Fibroblast of upper back skin (primary cell): ENCODE results near the gene PRKRIP1.
A peak's percentile ranks its signal among the peaks of the same experiment; 100 is the strongest.
"Not testable (repeated sequence)": the region's sequence is repeated elsewhere in the genome, so short reads cannot be mapped to it uniquely, and the experiment has no call there.

Experiments used
- DNase-seq: peaks from one replicate; pipeline ENCODE4 v3.0.0-alpha.2; 2013

The PRKRIP1 gene, protein sequence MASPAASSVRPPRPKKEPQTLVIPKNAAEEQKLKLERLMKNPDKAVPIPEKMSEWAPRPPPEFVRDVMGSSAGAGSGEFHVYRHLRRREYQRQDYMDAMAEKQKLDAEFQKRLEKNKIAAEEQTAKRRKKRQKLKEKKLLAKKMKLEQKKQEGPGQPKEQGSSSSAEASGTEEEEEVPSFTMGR

DNA sequence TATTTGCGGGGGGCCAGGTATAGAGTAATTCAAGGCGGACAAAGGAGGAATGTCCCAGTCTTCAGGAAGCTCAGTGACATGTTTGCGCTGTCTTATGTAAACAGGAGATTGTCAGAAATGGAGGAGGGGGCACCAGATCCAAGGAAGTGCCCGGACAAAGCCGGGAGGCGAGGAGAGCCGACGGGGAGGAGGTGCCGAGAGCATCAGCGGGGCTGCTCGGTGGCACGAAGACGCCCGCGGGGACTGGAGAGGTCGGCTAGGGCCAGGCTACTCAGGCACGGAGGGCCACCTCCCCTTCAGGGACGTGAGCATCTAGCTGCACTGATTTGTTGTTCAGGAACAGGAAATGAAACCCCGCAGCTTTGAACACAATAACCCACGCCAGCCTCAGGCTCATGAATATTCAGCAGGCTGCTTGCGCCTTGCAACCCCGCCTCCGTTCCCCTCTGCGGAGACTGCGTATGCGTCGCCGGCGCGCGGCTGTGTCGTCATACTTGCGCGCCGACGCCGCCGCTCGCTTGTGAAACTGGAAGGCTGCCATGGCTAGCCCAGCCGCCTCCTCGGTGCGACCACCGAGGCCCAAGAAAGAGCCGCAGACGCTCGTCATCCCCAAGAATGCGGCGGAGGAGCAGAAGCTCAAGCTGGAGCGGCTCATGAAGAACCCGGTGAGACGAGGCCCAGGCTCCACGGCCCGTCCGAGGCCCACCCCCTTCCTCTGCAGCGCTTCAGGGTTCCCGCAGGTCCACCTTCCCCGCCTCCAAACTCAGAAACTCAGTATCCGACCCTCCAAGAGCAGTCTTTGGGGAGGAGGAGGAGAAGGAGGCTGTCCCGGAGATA is at the start of gene PRKRIP1:
TSS of gene PRKRIP1 (plus strand) at position 491 of the 837 bp plus-strand sequence. CDS start at position 540, 49 bp downstream.
- peak; percentile 87 for DNase-seq

DNA sequence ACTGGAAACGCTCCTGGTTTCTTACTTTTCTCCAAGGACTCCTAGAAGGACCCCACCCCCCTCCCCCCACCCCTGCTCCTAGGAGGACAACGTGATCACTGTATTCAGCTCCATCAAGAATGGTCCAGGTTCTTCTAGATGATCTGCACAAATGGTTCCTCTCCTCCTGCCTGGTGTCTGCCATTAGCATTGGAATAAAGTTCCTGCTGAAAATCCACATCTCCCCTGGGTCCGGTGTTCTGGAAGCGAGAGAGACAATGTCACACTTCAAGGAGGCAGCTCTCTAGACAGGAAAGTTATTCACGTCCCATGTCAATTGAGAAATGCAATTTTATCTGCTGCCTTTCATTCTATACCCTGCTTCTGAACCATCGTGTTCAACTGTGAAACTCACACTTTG is 49.2 kb upstream of the PRKRIP1 start:
- not testable (repeated sequence) for DNase-seq

DNA sequence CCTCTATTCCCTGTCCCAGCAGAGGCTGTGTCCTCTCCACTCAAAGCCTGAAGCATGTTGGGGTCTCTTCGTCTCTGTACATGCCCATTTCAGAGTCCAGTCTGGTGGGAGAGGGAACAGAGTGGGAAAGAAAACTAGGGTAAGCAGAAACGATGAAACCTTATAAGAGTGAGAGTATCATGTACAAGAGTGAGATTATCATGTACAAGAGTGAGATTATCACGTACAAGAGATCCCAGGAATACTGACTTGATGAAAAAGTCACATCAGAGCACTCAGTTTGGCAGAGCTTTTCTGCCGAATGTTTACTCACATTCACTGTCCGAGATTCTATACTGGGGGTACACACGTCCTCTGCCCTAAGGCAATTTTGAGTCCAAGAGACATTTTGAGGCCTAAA is 39.8 kb upstream of the PRKRIP1 start, which contains the start of gene SPDYE6:
TSS of gene SPDYE6 (minus strand) at position 101 of the 400 bp plus-strand sequence. CDS start 421 bp downstream, outside the sequence.
- DNase-seq, result not testable (repeated sequence)

DNA sequence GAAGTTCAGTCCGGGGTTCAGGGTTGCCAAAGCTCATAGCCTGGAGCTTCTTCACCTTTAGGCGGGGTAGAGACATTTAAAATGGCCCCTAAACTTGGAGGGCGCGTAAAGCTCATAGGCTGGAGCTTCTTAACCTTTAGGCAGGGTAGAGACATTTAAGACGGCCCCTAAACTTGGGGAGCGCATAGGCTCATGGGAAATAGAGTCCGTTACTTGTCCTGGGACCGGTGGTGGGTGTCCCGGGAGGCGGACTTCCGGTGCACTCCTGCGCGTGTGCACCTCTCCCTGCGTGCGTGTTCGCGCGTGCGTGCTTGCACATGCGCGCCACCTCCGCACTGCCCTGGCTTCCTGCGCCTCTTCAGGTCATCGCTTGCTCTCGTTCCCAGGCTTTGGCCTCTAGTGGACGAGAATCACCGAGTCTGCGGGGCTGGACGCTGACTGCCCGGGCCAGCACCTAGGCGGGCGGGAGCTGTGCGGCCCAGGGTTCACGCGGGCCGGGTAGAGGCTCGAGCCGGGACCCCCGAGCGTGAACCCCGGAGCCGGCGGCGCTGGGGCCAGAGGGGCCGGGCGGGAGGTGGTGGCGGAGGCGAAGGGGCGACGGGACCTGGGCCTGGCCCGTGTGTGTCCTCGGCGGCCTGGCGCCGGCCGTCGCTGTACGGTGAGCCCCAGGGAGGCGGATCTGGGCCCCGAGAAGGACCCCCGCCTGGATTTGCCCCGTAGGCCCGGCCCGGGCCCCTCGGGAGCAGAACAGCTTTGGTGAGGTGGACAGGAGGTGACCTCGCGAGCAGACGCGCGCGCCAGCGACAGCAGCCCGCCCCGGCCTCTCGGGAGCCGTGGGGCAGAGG is 32.4 kb upstream of the PRKRIP1 start:
- DNase-seq, result peak; percentile 99

DNA sequence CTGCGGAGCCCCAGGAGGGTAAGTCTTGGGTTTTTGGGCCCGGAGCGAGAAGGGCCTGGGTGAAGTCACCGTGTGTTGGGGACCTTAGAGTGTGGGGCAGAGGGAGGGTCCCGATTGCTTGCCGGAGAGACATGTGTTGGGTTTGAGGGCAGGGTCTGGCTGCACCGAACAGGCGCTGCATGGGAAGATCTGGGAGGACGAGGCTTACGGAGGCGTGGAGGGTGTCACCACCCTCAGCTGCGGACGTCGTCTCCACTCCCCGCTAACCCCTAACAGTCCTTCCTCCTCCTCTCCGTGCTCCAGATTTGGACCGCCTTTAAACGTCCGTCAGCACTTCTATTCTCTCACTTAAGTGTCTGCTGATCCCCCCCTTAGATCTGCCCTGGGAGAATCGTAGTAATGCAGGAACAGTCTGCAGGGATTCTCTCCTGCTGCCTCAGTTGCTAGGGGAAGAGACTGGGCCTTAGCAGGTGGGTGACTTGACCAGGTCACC is 31.7 kb upstream of the PRKRIP1 start:
- DNase-seq, result not testable (repeated sequence)

DNA sequence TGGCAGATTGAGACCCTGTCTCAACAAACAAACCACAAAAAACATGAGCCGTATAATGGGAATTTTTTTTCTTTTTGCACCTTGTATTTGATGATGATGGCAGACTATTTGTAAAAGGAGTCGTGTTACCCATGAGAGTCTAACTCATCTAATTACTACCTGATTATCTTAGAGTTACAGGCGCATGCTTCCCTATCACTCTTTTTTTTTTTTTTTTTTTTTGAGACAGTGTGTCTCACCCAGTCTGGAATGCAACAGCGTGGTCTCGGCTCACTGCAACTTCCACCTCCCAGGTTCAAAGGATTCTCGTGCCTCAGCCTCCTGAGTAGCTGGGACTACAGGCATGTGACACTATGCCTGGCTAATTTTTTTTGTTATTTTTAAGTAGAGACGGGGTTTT is 30.8 kb upstream of the PRKRIP1 start:
- not testable (repeated sequence) for DNase-seq

DNA sequence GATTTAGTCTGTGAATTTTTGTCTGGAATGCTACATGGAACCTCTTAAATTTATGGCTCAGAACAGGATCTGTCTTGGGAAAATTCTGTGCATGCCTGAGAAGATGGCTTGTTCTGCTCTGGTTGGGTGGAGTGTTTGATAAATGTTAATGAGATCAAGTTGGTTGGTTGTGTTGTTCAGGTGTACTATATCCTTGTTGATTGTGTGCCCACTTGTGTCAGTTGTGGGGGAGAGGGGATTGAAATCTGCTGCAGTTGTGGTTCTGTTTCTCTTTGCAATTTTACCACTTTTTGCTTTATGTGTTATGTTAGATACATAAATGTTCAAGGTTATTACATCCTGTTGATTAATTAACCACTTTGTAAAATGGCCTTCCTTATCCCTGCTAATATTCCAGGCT is 26.1 kb upstream of the PRKRIP1 start:
- not testable (repeated sequence) for DNase-seq

DNA sequence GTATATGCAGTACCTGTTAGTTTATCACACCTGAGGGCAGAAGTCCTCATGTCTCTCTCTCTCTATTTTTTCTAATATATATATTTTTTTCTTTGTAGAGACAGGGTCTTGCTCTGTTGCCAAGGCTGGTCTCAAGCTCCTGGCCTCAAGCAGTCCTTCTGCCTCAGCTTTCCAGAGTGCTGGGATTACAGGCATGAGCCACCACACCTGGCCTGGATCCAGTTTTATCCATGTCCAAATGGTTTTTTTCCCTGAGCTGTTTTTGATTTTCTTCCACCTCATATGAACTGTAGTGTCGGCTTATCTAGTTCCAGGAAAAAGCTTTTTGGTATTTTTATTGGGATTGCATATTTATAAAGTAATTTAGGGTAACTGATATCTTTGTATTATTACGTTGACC is 23.4 kb upstream of the PRKRIP1 start:
- DNase-seq, result not testable (repeated sequence)

DNA sequence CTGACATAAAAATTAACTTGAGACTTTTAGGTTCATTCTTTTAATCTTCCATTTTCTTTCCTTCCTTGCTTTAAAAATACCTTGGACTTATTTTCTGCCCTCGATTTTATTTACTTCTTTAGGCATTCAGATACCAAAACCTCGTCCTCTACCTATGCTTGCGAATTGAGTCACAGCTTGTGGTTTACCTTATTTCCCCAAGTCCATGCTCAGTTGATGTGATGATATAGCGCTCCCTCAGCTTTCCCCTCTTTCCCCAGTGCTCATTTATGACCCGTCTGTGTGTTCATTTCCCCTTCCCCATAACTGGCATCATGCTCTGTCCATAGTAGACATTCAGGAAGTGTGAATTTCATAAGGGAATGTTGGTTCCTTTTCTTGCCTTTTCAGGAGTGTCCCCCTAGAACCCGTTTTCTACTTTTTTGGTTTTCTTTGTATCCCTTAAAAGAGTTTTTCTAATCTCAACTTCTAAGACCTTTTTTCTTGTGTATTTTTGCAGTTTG is 19.1 kb upstream of the PRKRIP1 start:
- no peak for DNase-seq

DNA sequence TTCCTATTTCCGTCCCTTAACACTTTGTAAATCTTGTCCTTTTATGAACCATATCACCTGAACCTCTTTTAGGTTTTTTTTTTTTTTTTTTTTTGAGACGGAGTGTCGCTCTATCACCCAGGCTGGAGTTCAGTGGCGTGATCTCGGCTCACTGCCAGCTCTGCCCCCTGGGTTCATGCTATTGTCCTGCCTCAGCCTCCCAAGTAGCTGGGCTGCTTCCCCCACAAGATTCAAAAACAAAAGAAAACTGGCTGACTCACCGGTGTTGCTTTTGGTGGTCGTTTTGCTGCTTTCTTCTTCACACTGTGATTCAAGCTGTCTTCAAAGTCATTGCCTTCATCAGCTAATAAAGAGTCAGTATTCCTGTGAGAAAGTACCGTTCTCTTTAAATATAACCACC is 15.3 kb upstream of the PRKRIP1 start:
- not testable (repeated sequence) for DNase-seq

DNA sequence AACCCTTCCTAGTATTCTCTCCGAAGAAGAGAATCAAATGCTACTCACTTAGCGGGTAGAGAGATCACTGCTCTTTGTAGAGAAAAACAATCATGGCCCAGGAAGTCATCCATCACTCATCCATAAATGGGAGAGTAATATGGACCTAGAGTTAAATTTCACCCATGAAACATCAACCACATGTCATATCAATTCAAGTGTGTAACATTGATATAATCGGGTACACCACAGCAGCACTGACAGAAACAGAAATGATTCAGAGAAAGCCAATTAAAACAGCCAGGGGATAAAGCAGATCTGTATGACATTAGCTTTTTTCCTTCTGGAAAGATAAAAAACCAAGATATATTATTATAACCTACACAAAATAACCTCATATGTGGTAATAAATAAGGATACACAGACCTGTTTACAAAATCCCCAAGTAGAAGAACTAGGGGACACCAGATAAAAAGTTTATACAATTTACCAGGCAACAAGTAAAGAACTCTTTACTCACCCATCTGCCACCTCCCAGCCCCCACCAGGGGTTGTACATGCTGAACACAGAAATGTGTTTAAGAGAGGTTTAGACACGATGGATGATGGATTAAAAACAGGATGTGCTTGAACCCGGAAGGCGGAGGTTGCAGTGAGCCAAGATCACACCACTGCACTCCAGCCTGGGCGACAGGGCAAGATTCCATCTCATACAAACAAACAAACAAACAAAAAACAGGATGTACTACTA is 14.3 kb upstream of the PRKRIP1 start:
- DNase-seq, result not testable (repeated sequence)

DNA sequence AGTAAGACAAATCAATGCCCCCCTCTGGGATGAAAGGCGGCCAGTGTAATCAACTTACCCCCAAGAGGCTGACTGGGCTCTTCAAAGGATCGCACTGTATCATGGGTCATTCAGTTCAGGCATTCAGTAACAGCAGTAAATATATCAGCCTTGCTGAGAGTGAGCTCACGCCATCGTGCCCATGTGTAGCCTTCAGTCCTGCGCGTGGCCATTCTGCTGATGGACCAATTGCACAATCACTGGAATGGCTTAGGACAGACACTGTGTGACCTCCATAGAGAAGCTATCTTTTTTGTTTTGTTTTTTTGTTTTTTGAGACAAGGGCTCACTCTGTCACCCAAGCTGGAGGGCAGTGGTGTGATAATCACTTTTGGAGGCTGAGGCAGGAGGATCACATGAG is 9.1 kb upstream of the PRKRIP1 start:
- DNase-seq, result no peak

DNA sequence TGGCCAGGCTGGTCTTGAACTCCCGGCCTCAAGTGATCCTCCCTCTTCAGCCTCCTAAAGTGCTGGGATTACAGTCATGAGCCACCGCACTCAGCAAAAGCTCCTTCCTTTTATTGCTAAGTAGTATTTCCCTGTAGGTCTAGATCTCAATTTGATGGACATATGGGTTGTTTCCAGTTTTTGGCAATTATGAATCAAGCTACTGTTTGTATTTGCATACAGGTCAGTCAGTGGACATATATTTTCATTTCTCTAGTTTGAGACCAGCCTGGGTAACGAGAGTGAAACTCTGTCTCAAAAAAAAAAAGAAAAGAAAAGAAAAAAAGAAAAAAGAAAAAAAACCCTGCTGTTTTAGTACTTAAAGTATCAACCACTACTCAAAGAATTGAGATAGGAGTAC is 6.4 kb upstream of the PRKRIP1 start:
- DNase-seq, result no peak

DNA sequence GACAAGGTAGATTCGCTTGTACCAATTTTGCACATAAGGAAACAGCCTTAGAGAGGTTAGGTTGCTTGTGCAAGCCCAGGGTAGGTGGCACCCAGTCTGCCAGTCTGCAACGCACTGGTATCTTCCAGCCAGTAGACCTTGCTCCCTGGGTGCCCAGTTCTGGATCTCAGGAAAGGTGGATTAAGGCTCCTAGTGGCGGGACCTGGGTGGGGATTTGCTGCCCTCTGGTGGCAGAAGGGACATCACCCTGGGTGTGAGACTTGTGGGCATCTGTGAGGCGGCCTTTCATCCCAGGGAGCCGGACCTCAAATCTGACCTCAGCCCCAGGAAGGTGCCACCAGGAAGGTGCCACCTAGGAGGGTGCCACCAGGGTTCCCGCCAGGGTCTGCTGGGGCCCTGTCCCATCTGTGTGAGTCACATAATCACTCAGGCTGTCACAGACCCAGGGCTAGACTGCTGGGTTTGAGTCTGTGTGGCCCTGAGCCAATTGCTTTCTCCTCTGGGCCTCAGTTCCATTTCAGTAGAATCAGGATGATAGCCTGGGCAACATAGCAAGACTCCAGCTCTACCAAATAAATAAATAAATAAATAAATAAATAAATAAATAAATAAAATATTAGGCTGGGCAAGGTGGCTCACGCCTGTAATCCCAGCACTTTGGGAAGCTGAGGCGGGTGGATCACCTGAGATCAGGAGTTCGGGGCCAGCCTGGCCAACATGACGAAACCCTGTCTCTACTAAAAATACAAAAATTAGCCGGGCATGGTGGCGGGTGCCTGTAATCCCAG is 5.3 kb upstream of the PRKRIP1 start:
- DNase-seq, result peak; percentile 67

DNA sequence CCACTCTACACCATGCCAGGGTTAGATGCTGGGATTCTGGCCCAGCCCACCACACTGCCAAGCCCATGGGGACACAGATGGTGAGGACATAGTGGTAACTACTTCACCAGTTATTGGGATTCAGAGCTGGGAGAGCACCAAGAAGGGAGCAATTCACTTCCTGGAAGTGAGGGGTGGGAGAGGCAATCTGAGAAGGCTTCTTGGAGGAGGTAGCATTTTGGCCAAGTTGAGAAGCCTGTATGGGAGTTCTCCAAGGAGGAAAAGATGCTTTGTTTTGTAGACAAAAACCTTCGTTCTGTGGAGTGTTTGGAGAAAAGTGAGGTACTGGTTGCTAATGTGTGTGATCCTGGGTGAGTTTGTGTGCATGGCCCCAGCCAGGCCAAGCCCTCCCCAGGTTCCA is 3.8 kb upstream of the PRKRIP1 start:
- DNase-seq, result no peak

DNA sequence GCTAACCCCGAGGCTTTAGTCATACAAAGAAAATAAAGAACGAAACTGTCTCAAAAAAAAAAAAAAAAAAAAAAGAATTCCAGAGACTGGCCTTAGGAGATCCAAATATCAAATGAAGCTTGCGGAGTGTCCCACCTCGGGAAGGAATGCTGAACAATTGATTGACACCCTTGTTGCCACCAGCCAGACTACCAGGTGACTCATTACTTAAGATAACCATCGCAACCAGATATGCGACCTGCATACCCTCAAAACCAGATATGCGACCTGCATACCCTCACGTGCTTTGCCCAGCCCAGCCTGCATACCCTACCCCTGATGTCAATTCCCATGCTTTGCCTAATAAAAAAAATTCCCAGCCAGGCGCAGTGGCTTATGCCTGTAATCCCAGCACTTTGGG is 2.7 kb upstream of the PRKRIP1 start:
- DNase-seq, result no peak

DNA sequence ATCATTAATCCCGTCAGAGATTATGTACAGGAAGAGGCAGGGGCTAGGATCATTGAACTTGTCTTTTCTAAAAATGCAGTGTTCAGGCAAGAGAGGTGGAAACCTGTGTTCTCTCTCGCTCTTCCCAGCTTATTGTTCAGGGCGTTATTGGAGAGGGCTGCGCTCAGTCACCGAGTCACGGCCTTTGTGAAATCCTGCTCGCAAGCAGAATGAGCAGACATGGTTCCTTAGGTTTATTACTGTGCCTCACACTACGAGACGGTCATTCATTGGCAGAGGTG is 631 bp upstream of the PRKRIP1 start:
- no peak for DNase-seq

DNA sequence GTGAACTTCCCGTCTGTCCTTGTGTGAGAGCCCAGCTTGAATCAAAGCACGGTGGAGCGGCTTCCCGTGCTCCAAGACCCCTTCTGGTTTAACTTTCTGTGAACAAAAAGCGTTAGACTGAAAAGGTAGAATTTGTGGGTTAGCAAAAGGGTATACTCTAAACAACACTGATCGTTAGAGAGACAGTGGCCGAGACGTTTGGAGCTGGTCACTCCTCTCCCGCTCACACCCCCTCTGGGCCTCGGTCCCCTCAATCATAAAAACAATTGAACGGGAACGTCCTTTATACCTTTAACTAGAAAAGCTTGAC is 502 bp downstream of the PRKRIP1 start:
- no peak for DNase-seq

DNA sequence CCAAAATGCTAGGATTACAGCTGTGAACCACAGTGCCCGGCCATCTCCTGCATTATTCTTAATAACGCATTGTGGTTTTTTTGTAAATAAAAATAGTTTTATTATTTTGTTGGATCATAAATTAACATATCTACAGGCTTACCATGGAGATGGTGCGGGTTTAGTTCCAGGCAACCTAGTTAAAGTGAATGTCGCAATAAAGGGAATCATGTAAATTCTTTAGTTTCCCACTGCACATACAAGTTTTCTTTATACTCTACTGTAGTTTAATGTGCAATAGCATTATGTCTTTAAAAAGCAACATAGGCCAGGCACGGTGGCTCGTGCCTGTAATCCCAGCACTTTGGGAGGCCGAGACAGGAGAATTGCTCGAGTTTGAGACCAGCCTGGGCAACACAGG is 2.4 kb downstream of the PRKRIP1 start:
- no peak for DNase-seq

DNA sequence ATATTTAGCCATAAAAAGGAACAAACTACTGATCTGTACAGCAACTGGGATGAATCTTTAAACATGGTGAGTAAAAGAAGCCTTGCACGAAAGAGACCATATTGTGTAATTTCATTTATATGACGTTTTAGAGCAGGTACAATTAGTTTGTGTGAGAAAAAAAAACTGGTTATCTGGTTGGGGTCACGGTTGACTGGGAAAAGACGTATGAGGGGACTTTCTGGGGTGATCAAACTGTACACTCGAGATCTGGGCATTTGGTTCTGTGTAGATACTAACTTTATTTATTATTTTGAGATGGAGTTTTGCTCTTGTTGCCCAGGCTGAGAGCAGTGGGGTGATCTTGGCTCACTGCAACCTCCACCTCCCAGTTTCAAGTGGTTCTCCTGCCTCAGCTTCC is 4.2 kb downstream of the PRKRIP1 start:
- DNase-seq, result no peak

DNA sequence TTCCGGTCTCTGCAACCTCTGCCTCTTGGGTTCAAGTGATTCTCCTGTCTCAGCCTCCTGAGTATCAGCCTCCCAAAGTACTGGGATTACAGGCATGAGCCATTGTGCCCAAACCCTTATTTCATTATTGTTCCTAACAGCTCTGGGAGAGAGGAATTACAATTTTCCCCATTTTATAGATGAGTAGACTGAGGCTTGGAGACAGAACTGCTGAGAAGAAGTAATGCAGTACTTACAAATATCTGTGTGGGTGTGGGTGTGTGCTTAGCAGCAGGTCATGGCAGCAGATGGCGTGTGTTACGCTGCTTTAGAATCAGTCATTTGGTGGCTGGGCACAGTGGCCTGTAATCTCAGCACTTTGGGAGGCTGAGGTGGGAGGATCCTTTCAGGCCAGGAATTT is 7.4 kb downstream of the PRKRIP1 start:
- DNase-seq, result no peak
